OCI-LY7 (cell line): ENCODE data around the gene LCE1B. TPM values are rescaled to one million over a fixed set of nuclear protein-coding genes. Genes with fewer than 3 reads are reported as not detected.

Source experiments
- BruUV-seq: library from RNA; stranded (reverse); fragments of 400-500 nt; replicated peaks from 2 replicates; lab custom pipeline; 2021; lab: Mats Ljungman, UMichigan
- CTCF ChIA-PET: fragments of 300-600 bp; sonication (Branson Sonifier 250); formaldehyde crosslinking; loops from one replicate; lab custom pipeline; 2022; ENCODE audit warnings: antibody characterized with exemption; ENCODE audit not compliant: unreplicated experiment; lab: Charles Lee
- POLR2A ChIA-PET: fragments of 300-600 bp; sonication (Branson Sonifier 250); formaldehyde crosslinking; loops from one replicate; lab custom pipeline; 2022; ENCODE audit warnings: antibody characterized with exemption; lab: Charles Lee
- DNase-seq: peaks from one replicate; pipeline ENCODE4 v3.0.0-alpha.2; 2015; ENCODE audit warnings: low spot score
- H2AFZ ChIP-seq: fragments of 200-600 bp; sonication (generic), shearing (Covaris generic); 2 replicates; pipeline ENCODE4 v1.6.1; 2014; ENCODE audit warnings: mild to moderate bottlenecking, antibody characterized with exemption, low read length, moderate library complexity
- H3K27ac ChIP-seq: fragments of 200-600 bp; sonication (generic); 2 replicates; pipeline ENCODE4 v1.5.1; 2014; ENCODE audit warnings: mixed run types, low read depth, mild to moderate bottlenecking, moderate library complexity, low read length, inconsistent platforms; ENCODE audit not compliant: poor library complexity, severe bottlenecking
- H3K36me3 ChIP-seq: fragments of 200-600 bp; sonication (generic); 2 replicates; pipeline ENCODE4 v1.6.1; 2014; ENCODE audit warnings: mild to moderate bottlenecking, antibody characterized with exemption, low read length, moderate library complexity, mixed read lengths; ENCODE audit not compliant: insufficient read depth
- H3K4me1 ChIP-seq: fragments of 200-600 bp; sonication (generic); 2 replicates; pipeline ENCODE4 v1.5.1; 2014; ENCODE audit warnings: mild to moderate bottlenecking, low read length; ENCODE audit not compliant: insufficient read depth, poor library complexity, severe bottlenecking
- H3K4me2 ChIP-seq: fragments of 200-600 bp; sonication (generic); 2 replicates; pipeline ENCODE4 v1.6.1; 2014; ENCODE audit warnings: mild to moderate bottlenecking, low read length
- H3K4me3 ChIP-seq: fragments of 200-600 bp; sonication (generic); 2 replicates; pipeline ENCODE4 v1.5.1; 2014; ENCODE audit warnings: mild to moderate bottlenecking, low read depth, low read length; ENCODE audit not compliant: poor library complexity, severe bottlenecking
- H3K79me2 ChIP-seq: fragments of 200-600 bp; sonication (generic); 2 replicates; pipeline ENCODE4 v1.6.1; 2016; ENCODE audit warnings: low read depth, mild to moderate bottlenecking, low read length, moderate library complexity, mixed read lengths; ENCODE audit not compliant: insufficient read depth
- H3K9me2 ChIP-seq: fragments of 200-600 bp; sonication (generic); 2 replicates; pipeline ENCODE4 v1.6.1; 2016; ENCODE audit warnings: mild to moderate bottlenecking, low read length, mixed read lengths; ENCODE audit not compliant: insufficient read depth
- H3K9me3 ChIP-seq: fragments of 200-600 bp; sonication (generic); 2 replicates; pipeline ENCODE4 v1.6.1; 2014; ENCODE audit warnings: mild to moderate bottlenecking, mixed run types, low read length, mixed read lengths
- H4K20me1 ChIP-seq: fragments of 200-600 bp; sonication (generic); 2 replicates; pipeline ENCODE4 v1.6.1; 2014; ENCODE audit warnings: mild to moderate bottlenecking, antibody characterized with exemption, low read length, moderate library complexity, mixed read lengths; ENCODE audit not compliant: insufficient read depth
- EZH2phosphoT487 ChIP-seq: fragments of 200-600 bp; sonication (generic); IDR thresholded peaks from 2 replicates; pipeline ENCODE4 v1.6.1; 2018; ENCODE audit warnings: low read depth, borderline replicate concordance, mild to moderate bottlenecking, mixed run types, antibody characterized with exemption, low read length, moderate library complexity, mixed read lengths
- intact Hi-C: fragments of 100-400 bp; cut with micrococcal nuclease; formaldehyde crosslinking; loops from one replicate; pipeline ENCODE4 v1.10.0; 2022; ENCODE audit not compliant: unreplicated experiment
- total RNA-seq, 2 experiments: library from RNA; depleted of rRNA in 1 of 2; stranded (reverse); fragments of >200 nt in 1 of 2; shearing (Covaris generic) in 1 of 2; gene quantifications; 2 replicates each; pipeline ENCODE4 v1.2.3, GENCODE V29; 2014 to 2022
- TF ChIP-seq, protein P1 (sequence below): fragments of 200-600 bp; sonication (generic); conservative IDR thresholded peaks from 2 replicates; pipeline ENCODE4 v1.5.1; 2014; ENCODE audit warnings: mild to moderate bottlenecking, antibody characterized with exemption, low read length, moderate library complexity, mixed read lengths

The LCE1B gene
- total RNA-seq, 2 experiments from 2014 or later, result not detected

DNA sequence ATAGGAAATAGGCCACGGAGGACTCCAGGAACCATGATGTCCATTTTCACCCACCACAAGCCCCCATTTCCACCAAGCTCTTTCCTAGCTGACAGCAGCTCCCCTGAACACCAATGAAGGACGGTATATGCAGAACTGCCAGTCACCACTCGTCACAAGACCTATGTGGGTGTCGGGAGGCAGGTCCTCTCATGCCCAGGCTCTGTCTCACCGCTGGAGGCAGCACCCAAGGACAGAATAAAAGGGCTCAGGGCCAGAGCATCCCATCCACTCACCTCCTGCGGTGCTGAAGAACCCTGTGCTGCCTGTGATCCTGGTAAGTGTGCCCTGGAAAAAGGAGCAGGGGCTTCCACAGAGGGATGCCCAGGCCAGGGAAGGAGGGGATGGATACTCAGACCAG lies 36.9 kb upstream of the LCE1B start, which contains the start of gene LCE1F:
Gene LCE1F, plus strand, starts transcription at position 266 of the 400 bp plus-strand sequence. CDS start 1,232 bp downstream, outside the sequence.
- intact Hi-C loops, result no loop called here
- BruUV-seq, result no TSS peak
- CTCF ChIA-PET, result no interaction called here

DNA sequence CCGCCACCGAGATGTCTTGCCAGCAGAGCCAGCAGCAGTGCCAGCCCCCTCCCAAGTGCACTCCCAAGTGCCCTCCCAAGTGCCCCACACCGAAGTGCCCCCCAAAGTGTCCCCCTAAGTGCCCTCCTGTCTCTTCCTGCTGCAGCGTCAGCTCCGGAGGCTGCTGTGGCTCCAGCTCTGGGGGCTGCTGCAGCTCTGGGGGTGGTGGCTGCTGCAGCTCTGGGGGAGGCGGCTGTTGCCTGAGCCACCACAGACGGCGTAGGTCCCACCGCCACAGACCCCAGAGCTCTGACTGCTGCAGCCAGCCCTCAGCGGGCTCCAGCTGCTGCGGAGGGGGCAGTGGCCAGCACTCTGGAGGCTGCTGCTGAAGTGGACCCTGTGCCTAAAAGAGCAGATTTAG lies 35.4 kb upstream of the LCE1B start:
- no peak overlapping the region for H3K27ac ChIP-seq
- H3K4me3 ChIP-seq, result no peak overlapping the region
- H3K36me3 ChIP-seq, result no peaks in the 10 kb centered on the region
- no peak overlapping the region for H3K4me2 ChIP-seq
- no peaks in the 10 kb centered on the region for H3K4me1 ChIP-seq
- intact Hi-C loops, result no loop called here
- no peaks in the 10 kb centered on the region for H3K9me2 ChIP-seq
- no peaks in the 10 kb centered on the region for H3K79me2 ChIP-seq
- CTCF ChIA-PET, result no interaction called here
- no peak for DNase-seq
- no peak overlapping the region for H2AFZ ChIP-seq
- no peaks in the 10 kb centered on the region for H4K20me1 ChIP-seq
- no TSS peak for BruUV-seq
- POLR2A ChIA-PET, result no interaction called here
- TF ChIP-seq EZH2phosphoT487, result no peak
- TF ChIP-seq, protein P1, sequence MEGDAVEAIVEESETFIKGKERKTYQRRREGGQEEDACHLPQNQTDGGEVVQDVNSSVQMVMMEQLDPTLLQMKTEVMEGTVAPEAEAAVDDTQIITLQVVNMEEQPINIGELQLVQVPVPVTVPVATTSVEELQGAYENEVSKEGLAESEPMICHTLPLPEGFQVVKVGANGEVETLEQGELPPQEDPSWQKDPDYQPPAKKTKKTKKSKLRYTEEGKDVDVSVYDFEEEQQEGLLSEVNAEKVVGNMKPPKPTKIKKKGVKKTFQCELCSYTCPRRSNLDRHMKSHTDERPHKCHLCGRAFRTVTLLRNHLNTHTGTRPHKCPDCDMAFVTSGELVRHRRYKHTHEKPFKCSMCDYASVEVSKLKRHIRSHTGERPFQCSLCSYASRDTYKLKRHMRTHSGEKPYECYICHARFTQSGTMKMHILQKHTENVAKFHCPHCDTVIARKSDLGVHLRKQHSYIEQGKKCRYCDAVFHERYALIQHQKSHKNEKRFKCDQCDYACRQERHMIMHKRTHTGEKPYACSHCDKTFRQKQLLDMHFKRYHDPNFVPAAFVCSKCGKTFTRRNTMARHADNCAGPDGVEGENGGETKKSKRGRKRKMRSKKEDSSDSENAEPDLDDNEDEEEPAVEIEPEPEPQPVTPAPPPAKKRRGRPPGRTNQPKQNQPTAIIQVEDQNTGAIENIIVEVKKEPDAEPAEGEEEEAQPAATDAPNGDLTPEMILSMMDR, result no peak
- no peaks in the 10 kb centered on the region for H3K9me3 ChIP-seq

More for the DNA sequence above, 36.9 kb upstream of the LCE1B start, which contains the start of gene LCE1F:
- no peaks in the 10 kb centered on the region for H3K79me2 ChIP-seq
- TF ChIP-seq EZH2phosphoT487, result no peak
- TF ChIP-seq, protein P1, result no peak
- H3K9me3 ChIP-seq, result no peaks in the 10 kb centered on the region
- POLR2A ChIA-PET, result no interaction called here
- H3K36me3 ChIP-seq, result no peaks in the 10 kb centered on the region
- no peak within 1 kb of the TSS for H3K27ac ChIP-seq
- H3K4me1 ChIP-seq, result no peaks in the 10 kb centered on the region
- no peaks in the 10 kb centered on the region for H3K9me2 ChIP-seq
- no peak within 1 kb of the TSS for H3K4me3 ChIP-seq
- H3K4me2 ChIP-seq, result no peak within 1 kb of the TSS
- no peak for DNase-seq
- no peak within 1 kb of the TSS for H2AFZ ChIP-seq
- H4K20me1 ChIP-seq, result no peaks in the 10 kb centered on the region

DNA sequence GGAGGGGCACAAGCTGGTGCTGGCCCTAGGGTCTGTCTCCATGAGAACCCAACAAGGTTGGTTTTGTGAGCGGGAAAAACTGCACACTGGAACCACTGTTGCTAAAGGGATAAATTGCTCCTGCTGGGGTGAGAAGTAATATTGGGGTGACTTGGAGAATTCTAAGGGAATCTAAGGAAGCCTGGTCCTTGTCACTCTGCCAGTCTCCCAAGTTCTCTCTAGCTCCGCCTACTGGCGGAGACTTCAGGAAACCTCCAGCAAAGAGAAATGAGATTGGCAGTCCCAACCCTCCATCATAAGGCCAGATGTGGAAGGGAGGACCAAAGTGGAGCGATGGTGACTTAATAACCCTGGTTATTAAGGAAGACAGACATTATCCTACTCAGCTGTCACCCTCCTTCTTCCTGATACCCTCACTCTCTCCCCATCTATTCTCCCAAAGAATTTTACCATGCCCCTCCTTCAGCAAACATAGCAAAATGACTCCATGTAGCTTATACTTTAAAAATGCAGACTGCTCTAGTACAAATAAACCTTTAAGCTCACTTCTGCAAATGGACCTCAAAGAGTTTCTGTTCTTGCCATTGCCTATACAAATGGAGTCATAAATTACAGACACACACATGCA lies 34.1 kb upstream of the LCE1B start:
- no peaks in the 10 kb centered on the region for H3K9me3 ChIP-seq
- DNase-seq, result peak; percentile 4
- H3K4me1 ChIP-seq, result no peaks in the 10 kb centered on the region
- intact Hi-C loops, result no loop called here
- BruUV-seq, result no TSS peak
- no peak overlapping the region for H2AFZ ChIP-seq
- TF ChIP-seq, protein P1, result peak; percentile 55
- TF ChIP-seq EZH2phosphoT487, result no peak
- H3K27ac ChIP-seq, result no peak overlapping the region
- ChIA-PET CTCF (no interaction called here), POLR2A (no interaction called here)
- H3K9me2 ChIP-seq, result no peaks in the 10 kb centered on the region
- H3K79me2 ChIP-seq, result no peaks in the 10 kb centered on the region
- H3K36me3 ChIP-seq, result no peaks in the 10 kb centered on the region
- H3K4me3 ChIP-seq, result no peak overlapping the region
- H4K20me1 ChIP-seq, result no peaks in the 10 kb centered on the region
- H3K4me2 ChIP-seq, result no peak overlapping the region
